Nephron progenitor cell (in vitro differentiated cells): ENCODE results near the gene LRRC4C.

Source experiments
- DNase-seq: peaks from one replicate; pipeline ENCODE4 v3.0.0; 2021
- H3K27ac Mint-ChIP-seq: 2 replicates; pipeline ENCODE4 v1.8.0; 2021; ENCODE audit warnings: mild to moderate bottlenecking, moderate library complexity, mixed read lengths
- H3K27me3 Mint-ChIP-seq: 2 replicates; pipeline ENCODE4 v1.8.0; 2021; ENCODE audit warnings: mild to moderate bottlenecking, low read depth, mixed read lengths; ENCODE audit not compliant: poor library complexity
- H3K36me3 Mint-ChIP-seq: 2 replicates; pipeline ENCODE4 v1.8.0; 2021; ENCODE audit warnings: low read depth, mixed read lengths
- H3K4me1 Mint-ChIP-seq: 2 replicates; pipeline ENCODE4 v1.8.0; 2021; ENCODE audit warnings: mixed read lengths
- H3K4me3 Mint-ChIP-seq: 2 replicates; pipeline ENCODE4 v1.8.0; 2021; ENCODE audit warnings: mild to moderate bottlenecking, moderate library complexity, mixed read lengths
- H3K9me3 Mint-ChIP-seq: 2 replicates; pipeline ENCODE4 v1.8.0; 2021; ENCODE audit warnings: mild to moderate bottlenecking, moderate library complexity, mixed read lengths
- TF ChIP-seq, protein P1 (sequence below): fragments of 200-600 bp; sonication (generic); IDR thresholded peaks from 2 replicates; pipeline ENCODE4 v1.5.0; 2021; ENCODE audit warnings: antibody characterized with exemption

The LRRC4C gene

DNA sequence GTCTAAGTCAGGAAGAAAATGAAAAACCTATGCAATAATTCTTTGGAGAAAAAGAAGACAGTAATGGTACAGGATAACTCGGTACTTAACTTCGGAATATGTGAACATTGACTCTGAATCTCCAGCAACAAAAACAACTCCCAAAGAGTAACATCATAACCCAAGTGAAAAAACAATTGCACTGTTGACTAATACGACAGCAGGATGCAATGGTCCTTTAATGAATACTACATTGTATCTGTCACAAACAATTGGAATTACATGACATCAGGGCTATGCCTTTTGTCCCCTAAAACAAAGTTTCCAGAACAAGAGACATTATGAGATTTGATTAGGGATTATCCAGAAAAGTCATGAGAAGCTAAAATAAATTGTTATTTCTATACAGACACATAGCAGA is 1065.9 kb downstream of the LRRC4C start:
- H3K4me3 Mint-ChIP-seq, result no peak overlapping the region

DNA sequence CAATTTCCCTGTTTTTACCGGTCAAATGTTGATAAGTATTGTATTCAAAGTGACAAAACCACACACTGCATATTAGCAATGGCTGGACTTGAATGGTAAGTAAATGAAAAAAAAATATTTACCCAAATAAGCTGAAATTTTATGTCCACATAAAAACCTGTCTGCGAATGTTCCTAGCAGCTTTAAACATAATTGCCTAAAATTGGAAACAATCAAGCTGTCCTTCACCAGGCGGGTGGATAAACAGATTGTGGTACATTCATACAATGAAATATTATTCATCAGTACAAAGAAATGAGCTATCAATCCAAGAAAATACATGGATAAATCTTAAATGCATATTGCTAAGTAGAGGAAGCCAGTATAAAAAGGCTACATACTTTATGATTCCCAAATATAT is 1067.8 kb downstream of the LRRC4C start:
- DNase-seq, result no peak
- H3K27me3 Mint-ChIP-seq, result peaks cover 3% of the 10 kb centered on the region
- TF ChIP-seq, protein P1, sequence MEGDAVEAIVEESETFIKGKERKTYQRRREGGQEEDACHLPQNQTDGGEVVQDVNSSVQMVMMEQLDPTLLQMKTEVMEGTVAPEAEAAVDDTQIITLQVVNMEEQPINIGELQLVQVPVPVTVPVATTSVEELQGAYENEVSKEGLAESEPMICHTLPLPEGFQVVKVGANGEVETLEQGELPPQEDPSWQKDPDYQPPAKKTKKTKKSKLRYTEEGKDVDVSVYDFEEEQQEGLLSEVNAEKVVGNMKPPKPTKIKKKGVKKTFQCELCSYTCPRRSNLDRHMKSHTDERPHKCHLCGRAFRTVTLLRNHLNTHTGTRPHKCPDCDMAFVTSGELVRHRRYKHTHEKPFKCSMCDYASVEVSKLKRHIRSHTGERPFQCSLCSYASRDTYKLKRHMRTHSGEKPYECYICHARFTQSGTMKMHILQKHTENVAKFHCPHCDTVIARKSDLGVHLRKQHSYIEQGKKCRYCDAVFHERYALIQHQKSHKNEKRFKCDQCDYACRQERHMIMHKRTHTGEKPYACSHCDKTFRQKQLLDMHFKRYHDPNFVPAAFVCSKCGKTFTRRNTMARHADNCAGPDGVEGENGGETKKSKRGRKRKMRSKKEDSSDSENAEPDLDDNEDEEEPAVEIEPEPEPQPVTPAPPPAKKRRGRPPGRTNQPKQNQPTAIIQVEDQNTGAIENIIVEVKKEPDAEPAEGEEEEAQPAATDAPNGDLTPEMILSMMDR, result no peak
- H3K27ac Mint-ChIP-seq, result no peak overlapping the region
- no peaks in the 10 kb centered on the region for H3K36me3 Mint-ChIP-seq
- no peak overlapping the region for H3K4me3 Mint-ChIP-seq
- H3K4me1 Mint-ChIP-seq, result no peaks in the 10 kb centered on the region
- H3K9me3 Mint-ChIP-seq, result no peaks in the 10 kb centered on the region

More for the DNA sequence above, 1065.9 kb downstream of the LRRC4C start:
- TF ChIP-seq, protein P1, result no peak
- DNase-seq, result no peak
- H3K27me3 Mint-ChIP-seq, result peaks cover 3% of the 10 kb centered on the region
- H3K4me1 Mint-ChIP-seq, result no peaks in the 10 kb centered on the region
- no peak overlapping the region for H3K27ac Mint-ChIP-seq
- no peaks in the 10 kb centered on the region for H3K36me3 Mint-ChIP-seq
- no peaks in the 10 kb centered on the region for H3K9me3 Mint-ChIP-seq

DNA sequence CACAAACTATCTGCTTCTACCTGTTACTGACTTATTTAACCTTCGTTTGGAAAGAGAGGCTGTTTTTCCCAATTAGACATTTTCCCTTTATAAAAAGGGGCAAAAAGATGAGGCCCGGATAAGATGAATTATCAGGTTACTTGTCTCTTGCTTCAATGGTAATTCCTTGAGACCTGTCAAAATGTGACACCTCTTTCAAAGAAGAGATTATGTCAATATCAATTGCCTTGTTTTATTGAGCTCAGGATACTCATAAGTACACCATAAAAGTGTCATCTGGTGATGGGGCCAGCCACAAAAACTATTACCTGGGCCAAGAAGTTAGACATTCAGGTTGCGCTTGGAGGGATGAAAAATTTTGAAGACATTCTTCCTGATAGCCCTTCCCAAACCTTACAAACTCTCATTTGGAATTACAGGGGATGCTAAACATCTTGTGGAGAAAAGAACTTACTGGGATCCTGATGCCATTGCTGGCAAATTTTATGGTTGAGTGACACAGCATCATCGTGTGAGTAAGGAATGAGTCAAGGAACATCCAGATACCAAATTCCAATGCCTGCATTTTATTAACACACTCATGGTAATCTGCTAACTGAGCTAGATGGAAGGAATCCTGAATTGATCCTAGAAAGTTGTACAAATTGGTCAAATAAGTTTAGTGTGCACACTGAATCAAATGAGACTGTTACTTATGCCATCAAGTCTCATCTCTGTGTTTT is 1071.2 kb downstream of the LRRC4C start:
- DNase-seq, result no peak

DNA sequence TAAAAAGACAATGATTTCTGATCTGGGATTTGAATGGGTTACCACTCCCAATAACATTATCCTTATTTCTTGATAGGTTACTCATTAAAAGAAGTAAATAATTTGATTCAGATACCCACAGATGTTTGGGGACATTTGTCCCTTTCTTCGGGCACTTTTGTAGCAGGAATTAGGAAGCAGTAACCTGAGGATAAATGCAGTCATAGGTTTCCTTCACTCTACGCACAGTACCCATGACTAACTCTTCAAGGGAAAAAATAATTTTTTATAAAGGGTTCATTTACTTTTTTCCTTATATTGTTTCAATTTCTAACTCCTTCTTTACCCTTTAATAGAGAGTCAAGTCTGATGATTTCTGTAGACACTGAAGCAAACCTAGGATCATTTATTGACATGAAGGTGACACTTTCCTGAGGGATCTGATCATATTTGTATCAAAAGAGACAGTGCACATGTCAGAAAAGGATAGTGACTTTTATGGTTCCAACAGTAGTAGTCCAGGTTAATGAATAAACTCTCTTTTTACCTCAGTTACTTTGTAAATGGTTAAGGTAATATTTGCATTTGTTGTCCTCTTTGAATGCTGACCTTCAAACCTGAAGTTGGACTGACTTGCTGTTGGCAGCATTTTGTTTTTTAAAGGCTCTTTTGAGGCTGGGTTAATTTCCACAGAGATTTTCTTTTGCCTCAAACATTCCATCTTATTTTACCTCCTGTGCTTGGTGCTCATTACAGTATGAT is 1072.0 kb downstream of the LRRC4C start:
- no peaks in the 10 kb centered on the region for H3K9me3 Mint-ChIP-seq
- no peak overlapping the region for H3K27ac Mint-ChIP-seq
- H3K4me1 Mint-ChIP-seq, result no peaks in the 10 kb centered on the region
- no peaks in the 10 kb centered on the region for H3K36me3 Mint-ChIP-seq
- DNase-seq, result no peak
- TF ChIP-seq, protein P1, result no peak
- H3K27me3 Mint-ChIP-seq, result peaks cover 3% of the 10 kb centered on the region
- no peak overlapping the region for H3K4me3 Mint-ChIP-seq

More for the DNA sequence above, 1071.2 kb downstream of the LRRC4C start:
- TF ChIP-seq, protein P1, result no peak
- H3K36me3 Mint-ChIP-seq, result no peaks in the 10 kb centered on the region
- H3K4me3 Mint-ChIP-seq, result no peak overlapping the region
- no peaks in the 10 kb centered on the region for H3K9me3 Mint-ChIP-seq
- peaks cover 3% of the 10 kb centered on the region for H3K27me3 Mint-ChIP-seq
- no peaks in the 10 kb centered on the region for H3K4me1 Mint-ChIP-seq
- no peak overlapping the region for H3K27ac Mint-ChIP-seq

DNA sequence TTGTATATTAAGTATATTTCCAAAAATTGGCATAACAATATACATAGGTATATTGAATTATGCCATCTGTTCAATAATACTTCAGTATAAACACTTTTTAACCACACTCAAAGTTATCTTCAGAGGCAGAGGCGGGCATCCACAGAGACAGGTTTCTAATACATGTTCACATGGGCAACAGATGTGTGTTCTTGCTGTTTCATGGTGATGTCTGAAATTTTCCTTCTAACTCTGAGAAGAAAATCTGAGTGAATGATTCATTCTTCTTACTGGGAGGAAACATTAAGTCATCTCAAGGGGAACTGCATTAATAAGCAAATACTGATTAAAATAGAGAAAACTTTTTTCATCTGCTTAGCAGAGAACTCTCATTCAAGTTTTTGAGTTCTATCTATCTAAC is 1074.5 kb downstream of the LRRC4C start:
- no peaks in the 10 kb centered on the region for H3K9me3 Mint-ChIP-seq
- H3K4me3 Mint-ChIP-seq, result no peak overlapping the region
- no peaks in the 10 kb centered on the region for H3K4me1 Mint-ChIP-seq
- H3K27me3 Mint-ChIP-seq, result no peaks in the 10 kb centered on the region
- no peak for DNase-seq
- TF ChIP-seq, protein P1, result no peak
- H3K27ac Mint-ChIP-seq, result no peak overlapping the region
- H3K36me3 Mint-ChIP-seq, result no peaks in the 10 kb centered on the region
